Gastroesophageal sphincter (tissue), 3 donors: Measurements from ENCODE around the gene PET117.

Experiments
- EP300 ChIP-seq: sonication (generic); formaldehyde crosslinking; IDR thresholded peaks from one replicate; pipeline ENCODE4 v1.6.1; 2017; ENCODE audit warnings: antibody characterized with exemption, mild to moderate bottlenecking
- POLR2A ChIP-seq, 2 donors: fragments of 450-650 bp; IDR thresholded peaks; one replicate each; pipeline ENCODE4 v1.6.1; 2017; ENCODE audit warnings: antibody characterized with exemption in 2 of 2, mild to moderate bottlenecking in 2 of 2, moderate library complexity in 1 of 2
- POLR2AphosphoS5 ChIP-seq: sonication (generic); formaldehyde crosslinking; IDR thresholded peaks from one replicate; pipeline ENCODE4 v1.6.1; 2017; ENCODE audit warnings: antibody characterized with exemption
- TF ChIP-seq, protein P1 (sequence below), 4 experiments: fragments of 200-600 bp in 2 of 4; fragments of 450-650 bp in 2 of 4; sonication (generic) in 1 of 4; IDR thresholded peaks; one replicate each; pipeline ENCODE4 v1.5.1; 2017 to 2019; ENCODE audit warnings: antibody characterized with exemption in 4 of 4, mild to moderate bottlenecking in 2 of 4, moderate library complexity in 2 of 4

DNA sequence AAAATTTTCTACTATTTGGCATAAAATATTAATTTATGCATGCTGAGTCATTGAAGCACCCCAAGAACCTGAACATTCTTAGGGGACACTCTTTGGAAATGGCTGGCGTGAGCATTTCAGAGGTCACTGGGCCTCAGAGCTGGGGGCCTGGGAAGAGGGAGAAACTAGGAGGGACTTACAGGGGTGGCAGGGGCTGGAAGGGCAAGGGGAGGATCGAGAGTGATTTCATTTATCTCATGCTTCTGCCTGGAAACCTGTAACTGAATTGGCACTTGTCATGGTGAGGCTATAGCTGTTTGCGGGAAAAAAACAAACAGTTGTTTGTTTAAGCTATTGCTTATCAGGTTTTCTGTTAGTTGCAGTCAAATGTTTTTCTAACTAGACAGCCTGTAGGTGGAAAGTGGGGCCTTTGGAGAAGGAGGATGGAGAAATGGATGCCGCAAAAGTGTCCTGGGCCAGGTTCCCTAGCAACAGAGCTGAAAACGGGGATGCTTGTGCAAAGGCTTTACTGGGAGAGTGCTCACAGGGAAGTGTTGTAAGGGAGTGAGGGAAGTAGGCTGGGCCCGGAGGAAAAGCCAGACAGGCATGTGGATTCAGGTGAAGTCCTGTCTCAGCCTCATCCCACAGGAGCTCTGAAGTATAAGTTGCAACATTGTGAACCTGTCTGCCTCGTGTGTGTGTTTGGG lies 36.4 kb upstream of the PET117 start:
- TF ChIP-seq, protein P1, sequence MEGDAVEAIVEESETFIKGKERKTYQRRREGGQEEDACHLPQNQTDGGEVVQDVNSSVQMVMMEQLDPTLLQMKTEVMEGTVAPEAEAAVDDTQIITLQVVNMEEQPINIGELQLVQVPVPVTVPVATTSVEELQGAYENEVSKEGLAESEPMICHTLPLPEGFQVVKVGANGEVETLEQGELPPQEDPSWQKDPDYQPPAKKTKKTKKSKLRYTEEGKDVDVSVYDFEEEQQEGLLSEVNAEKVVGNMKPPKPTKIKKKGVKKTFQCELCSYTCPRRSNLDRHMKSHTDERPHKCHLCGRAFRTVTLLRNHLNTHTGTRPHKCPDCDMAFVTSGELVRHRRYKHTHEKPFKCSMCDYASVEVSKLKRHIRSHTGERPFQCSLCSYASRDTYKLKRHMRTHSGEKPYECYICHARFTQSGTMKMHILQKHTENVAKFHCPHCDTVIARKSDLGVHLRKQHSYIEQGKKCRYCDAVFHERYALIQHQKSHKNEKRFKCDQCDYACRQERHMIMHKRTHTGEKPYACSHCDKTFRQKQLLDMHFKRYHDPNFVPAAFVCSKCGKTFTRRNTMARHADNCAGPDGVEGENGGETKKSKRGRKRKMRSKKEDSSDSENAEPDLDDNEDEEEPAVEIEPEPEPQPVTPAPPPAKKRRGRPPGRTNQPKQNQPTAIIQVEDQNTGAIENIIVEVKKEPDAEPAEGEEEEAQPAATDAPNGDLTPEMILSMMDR (IDR thresholded peaks at IDR 0.05) = no peak
- TF ChIP-seq POLR2AphosphoS5 = no peak
- no peak for TF ChIP-seq POLR2A (IDR thresholded peaks at IDR 0.05)
- no peak for TF ChIP-seq EP300
